Measurements from ENCODE around the gene RBCK1.

The RBCK1 gene

GRCh38 chr20:480044-480443 is 71.9 kb downstream of the RBCK1 start:
- TF ChIP-seq ZC3H10 (CRISPR knock-in tag; IDR thresholded peaks at IDR 0.05) (no peak), ZFP30 (CRISPR knock-in tag; IDR thresholded peaks at IDR 0.05) (no peak), TOX (CRISPR knock-in tag; IDR thresholded peaks at IDR 0.05; ENCODE audit: borderline replicate concordance) (no peak), ZNF70 (CRISPR knock-in tag; IDR thresholded peaks at IDR 0.05) (no peak), TCF4 (CRISPR knock-in tag; IDR thresholded peaks at IDR 0.05; ENCODE audit: borderline replicate concordance) (no peak), ISL1 (CRISPR knock-in tag; IDR thresholded peaks at IDR 0.05) (no peak), SNAI2 (CRISPR knock-in tag; IDR thresholded peaks at IDR 0.05) (no peak), ZNF565 (CRISPR knock-in tag; conservative IDR thresholded peaks at IDR 0.05; ENCODE audit: low read depth) (no peak), ESRRG (CRISPR knock-in tag; IDR thresholded peaks at IDR 0.05) (no peak), PPARA (CRISPR knock-in tag; IDR thresholded peaks at IDR 0.05; ENCODE audit: borderline replicate concordance) (no peak), GLIS3 (CRISPR knock-in tag; IDR thresholded peaks at IDR 0.05) (no peak), CSDC2 (CRISPR knock-in tag; IDR thresholded peaks at IDR 0.05) (no peak), BACH2 (CRISPR knock-in tag; IDR thresholded peaks at IDR 0.05; ENCODE audit: borderline replicate concordance) (no peak), RARB (CRISPR knock-in tag; IDR thresholded peaks at IDR 0.05) (no peak), ZFP3 (CRISPR knock-in tag; IDR thresholded peaks at IDR 0.05) (no peak), ARNTL (CRISPR knock-in tag; IDR thresholded peaks at IDR 0.05; ENCODE audit: borderline replicate concordance, low read depth) (no peak)
- TF ChIP-seq, protein P1, sequence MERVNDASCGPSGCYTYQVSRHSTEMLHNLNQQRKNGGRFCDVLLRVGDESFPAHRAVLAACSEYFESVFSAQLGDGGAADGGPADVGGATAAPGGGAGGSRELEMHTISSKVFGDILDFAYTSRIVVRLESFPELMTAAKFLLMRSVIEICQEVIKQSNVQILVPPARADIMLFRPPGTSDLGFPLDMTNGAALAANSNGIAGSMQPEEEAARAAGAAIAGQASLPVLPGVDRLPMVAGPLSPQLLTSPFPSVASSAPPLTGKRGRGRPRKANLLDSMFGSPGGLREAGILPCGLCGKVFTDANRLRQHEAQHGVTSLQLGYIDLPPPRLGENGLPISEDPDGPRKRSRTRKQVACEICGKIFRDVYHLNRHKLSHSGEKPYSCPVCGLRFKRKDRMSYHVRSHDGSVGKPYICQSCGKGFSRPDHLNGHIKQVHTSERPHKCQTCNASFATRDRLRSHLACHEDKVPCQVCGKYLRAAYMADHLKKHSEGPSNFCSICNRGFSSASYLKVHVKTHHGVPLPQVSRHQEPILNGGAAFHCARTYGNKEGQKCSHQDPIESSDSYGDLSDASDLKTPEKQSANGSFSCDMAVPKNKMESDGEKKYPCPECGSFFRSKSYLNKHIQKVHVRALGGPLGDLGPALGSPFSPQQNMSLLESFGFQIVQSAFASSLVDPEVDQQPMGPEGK (CRISPR knock-in tag; IDR thresholded peaks at IDR 0.05; ENCODE audit: borderline replicate concordance) = no peak
- TF ChIP-seq, protein P2, sequence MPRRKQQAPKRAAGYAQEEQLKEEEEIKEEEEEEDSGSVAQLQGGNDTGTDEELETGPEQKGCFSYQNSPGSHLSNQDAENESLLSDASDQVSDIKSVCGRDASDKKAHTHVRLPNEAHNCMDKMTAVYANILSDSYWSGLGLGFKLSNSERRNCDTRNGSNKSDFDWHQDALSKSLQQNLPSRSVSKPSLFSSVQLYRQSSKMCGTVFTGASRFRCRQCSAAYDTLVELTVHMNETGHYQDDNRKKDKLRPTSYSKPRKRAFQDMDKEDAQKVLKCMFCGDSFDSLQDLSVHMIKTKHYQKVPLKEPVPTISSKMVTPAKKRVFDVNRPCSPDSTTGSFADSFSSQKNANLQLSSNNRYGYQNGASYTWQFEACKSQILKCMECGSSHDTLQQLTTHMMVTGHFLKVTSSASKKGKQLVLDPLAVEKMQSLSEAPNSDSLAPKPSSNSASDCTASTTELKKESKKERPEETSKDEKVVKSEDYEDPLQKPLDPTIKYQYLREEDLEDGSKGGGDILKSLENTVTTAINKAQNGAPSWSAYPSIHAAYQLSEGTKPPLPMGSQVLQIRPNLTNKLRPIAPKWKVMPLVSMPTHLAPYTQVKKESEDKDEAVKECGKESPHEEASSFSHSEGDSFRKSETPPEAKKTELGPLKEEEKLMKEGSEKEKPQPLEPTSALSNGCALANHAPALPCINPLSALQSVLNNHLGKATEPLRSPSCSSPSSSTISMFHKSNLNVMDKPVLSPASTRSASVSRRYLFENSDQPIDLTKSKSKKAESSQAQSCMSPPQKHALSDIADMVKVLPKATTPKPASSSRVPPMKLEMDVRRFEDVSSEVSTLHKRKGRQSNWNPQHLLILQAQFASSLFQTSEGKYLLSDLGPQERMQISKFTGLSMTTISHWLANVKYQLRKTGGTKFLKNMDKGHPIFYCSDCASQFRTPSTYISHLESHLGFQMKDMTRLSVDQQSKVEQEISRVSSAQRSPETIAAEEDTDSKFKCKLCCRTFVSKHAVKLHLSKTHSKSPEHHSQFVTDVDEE (CRISPR knock-in tag; IDR thresholded peaks at IDR 0.05) = no peak
- TF ChIP-seq, protein P3, sequence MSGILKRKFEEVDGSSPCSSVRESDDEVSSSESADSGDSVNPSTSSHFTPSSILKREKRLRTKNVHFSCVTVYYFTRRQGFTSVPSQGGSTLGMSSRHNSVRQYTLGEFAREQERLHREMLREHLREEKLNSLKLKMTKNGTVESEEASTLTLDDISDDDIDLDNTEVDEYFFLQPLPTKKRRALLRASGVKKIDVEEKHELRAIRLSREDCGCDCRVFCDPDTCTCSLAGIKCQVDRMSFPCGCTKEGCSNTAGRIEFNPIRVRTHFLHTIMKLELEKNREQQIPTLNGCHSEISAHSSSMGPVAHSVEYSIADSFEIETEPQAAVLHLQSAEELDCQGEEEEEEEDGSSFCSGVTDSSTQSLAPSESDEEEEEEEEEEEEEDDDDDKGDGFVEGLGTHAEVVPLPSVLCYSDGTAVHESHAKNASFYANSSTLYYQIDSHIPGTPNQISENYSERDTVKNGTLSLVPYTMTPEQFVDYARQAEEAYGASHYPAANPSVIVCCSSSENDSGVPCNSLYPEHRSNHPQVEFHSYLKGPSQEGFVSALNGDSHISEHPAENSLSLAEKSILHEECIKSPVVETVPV (CRISPR knock-in tag; IDR thresholded peaks at IDR 0.05) = no peak
- no peak for ATAC-seq

DNA sequence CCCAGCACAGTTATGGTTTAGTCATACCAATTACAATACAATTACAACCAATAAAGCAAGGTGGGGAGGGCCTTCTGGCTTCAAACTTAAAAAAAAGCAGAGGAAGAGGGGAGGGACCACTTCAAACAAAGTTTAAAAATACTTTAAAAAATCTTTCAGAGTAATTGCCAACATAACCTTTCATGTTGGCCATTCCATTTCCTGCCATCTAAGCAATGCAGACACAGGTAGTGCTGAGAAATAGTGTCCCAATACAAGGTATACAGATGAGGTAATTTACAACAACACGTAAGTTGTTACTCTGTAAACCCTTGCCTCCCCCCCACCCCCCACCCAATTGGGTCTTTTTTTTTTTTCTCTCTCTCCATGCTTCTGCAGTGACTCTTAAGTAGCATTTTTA is 73.1 kb downstream of the RBCK1 start:
- ATAC-seq = no peak
- TF ChIP-seq BACH2 (CRISPR knock-in tag; IDR thresholded peaks at IDR 0.05; ENCODE audit: borderline replicate concordance) = no peak
- TF ChIP-seq TCF4 (CRISPR knock-in tag; IDR thresholded peaks at IDR 0.05; ENCODE audit: borderline replicate concordance) = no peak

Data from SK-N-SH treated with all-trans-retinoic acid at 6 μM for 48 hours (cell line).